Esophagus squamous epithelium (tissue), 4 donors: Measurements from ENCODE around the gene STRBP.

ENCODE experiments used
- CTCF ChIP-seq, 6 experiments: fragments of 450-650 bp in 4 of 6; fragments of 200-600 bp in 2 of 6; sonication (generic) in 2 of 6; IDR thresholded peaks; one replicate each; pipeline ENCODE4 v1.5.1; 2016 to 2019; ENCODE audit warnings: antibody characterized with exemption in 6 of 6, mild to moderate bottlenecking in 4 of 6, moderate library complexity in 4 of 6
- POLR2A ChIP-seq, 4 donors: fragments of 450-650 bp; IDR thresholded peaks; one replicate each; pipeline ENCODE4 v1.6.1; 2017; ENCODE audit warnings: antibody characterized with exemption in 4 of 4, mild to moderate bottlenecking in 4 of 4, moderate library complexity in 3 of 4

DNA sequence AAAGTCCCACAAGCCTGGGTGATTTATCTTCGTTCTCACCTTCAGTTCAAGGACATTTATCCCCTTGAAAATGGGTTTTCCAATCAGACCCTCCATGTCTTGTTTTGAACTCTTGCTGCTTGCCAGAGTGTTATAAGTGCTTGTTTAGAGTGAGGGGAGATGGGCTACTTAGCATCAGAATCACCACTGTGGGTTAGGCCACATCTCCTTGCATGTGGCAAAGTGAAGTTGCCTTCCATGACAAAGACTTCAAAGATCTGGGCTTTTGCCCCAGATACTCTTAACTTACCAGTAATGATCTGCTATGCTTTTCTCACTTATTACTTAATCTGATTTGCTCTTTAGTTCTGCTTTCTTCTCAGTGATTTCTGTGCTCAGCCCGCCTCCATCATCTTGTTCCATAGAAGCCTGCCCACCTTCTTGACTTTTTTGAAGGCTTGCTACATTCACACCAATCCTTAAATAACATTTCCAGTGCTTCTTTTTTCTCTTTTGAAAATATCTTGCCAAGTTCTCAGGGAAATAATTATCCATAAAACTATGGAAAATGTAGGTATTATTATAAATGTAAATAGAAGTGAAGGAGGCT is 195.9 kb downstream of the STRBP start:
- TF ChIP-seq CTCF (IDR thresholded peaks at IDR 0.05) (no peak), POLR2A (IDR thresholded peaks at IDR 0.05) (no peak)
